ENCODE data around the gene CFAP299.

CFAP299 gene

DNA sequence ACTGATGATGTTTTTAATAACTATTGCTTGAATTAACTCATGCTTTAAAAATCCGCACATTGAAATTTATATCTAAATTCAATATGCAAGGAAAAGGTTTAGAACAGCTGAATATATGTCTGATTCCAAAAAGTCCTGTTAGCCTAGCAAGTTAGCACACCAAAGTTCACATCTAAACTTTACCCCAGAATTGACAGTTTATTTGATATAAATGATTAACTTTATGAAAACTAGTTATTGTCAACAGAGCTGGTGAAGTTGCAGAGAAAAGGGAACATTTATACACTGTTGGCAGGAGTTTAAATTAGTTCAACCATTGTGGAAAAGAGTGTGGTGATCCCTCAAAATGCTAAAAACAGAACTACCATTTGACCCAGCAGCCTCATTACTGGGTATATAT, 574.4 kb downstream of the CFAP299 start:
- Histone ChIP-seq H3K27me3 (replicated peaks; ENCODE audit: insufficient read depth, low read length) (no peaks in the 10 kb centered on the region), H3K4me1 (ENCODE audit: low read length) (no peaks in the 10 kb centered on the region), H3K4me3 (ENCODE audit: low read length) (no peak overlapping the region), H3F3A (ENCODE audit: insufficient read depth, low read length) (no peaks in the 10 kb centered on the region), H3K4me2 (ENCODE audit: low read depth, low read length) (no peak overlapping the region), H3K9me3 (replicated peaks; ENCODE audit: insufficient read depth, low read length) (no peaks in the 10 kb centered on the region), H3K9ac (ENCODE audit: low read length) (no peak overlapping the region), H2AFZ (ENCODE audit: low read length) (no peak overlapping the region), H3K79me2 (ENCODE audit: low read length) (no peaks in the 10 kb centered on the region), H3K36me3 (replicated peaks; ENCODE audit: insufficient read depth, low read length) (no peaks in the 10 kb centered on the region), H3K9me2 (replicated peaks; ENCODE audit: insufficient read depth, low read length) (no peaks in the 10 kb centered on the region), H4K20me1 (ENCODE audit: insufficient read depth, low read length) (no peaks in the 10 kb centered on the region), H3K27ac (ENCODE audit: low read length) (no peak overlapping the region)
- DNase-seq, result no peak
- TF ChIP-seq EZH2 (optimal IDR thresholded peaks at IDR 0.05; ENCODE audit: low read depth, low read length) (no peak), EZH2phosphoT487 (IDR thresholded peaks at IDR 0.05; ENCODE audit: low read length) (no peak)
- TF ChIP-seq, protein P1, sequence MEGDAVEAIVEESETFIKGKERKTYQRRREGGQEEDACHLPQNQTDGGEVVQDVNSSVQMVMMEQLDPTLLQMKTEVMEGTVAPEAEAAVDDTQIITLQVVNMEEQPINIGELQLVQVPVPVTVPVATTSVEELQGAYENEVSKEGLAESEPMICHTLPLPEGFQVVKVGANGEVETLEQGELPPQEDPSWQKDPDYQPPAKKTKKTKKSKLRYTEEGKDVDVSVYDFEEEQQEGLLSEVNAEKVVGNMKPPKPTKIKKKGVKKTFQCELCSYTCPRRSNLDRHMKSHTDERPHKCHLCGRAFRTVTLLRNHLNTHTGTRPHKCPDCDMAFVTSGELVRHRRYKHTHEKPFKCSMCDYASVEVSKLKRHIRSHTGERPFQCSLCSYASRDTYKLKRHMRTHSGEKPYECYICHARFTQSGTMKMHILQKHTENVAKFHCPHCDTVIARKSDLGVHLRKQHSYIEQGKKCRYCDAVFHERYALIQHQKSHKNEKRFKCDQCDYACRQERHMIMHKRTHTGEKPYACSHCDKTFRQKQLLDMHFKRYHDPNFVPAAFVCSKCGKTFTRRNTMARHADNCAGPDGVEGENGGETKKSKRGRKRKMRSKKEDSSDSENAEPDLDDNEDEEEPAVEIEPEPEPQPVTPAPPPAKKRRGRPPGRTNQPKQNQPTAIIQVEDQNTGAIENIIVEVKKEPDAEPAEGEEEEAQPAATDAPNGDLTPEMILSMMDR (IDR thresholded peaks at IDR 0.05; ENCODE audit: low read length), result no peak

DNA sequence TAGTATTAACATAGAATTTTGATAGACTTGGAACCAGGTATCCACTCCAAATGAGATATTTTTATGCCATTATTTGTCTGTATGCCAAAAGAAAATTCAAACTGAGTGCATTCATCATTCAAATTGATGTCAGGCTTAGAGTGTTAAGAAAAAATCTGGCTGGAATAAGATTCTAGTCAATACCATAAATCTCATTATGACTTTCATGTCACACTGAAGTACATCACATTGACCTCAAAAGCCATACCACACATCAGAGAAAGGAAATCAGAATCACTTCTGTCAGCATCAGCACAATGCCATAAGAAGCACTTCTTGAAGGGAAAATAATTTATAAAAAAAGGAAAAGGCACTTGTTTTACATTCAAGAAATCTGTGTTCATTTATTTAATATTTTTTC, 575.9 kb downstream of the CFAP299 start:
- Histone ChIP-seq H3K9me3 (replicated peaks; ENCODE audit: insufficient read depth, low read length) (no peaks in the 10 kb centered on the region), H3K4me3 (ENCODE audit: low read length) (no peak overlapping the region), H2AFZ (ENCODE audit: low read length) (no peak overlapping the region), H3K4me2 (ENCODE audit: low read depth, low read length) (no peak overlapping the region), H3K27ac (ENCODE audit: low read length) (no peak overlapping the region), H3K27me3 (replicated peaks; ENCODE audit: insufficient read depth, low read length) (no peaks in the 10 kb centered on the region), H3K4me1 (ENCODE audit: low read length) (no peaks in the 10 kb centered on the region), H3K36me3 (replicated peaks; ENCODE audit: insufficient read depth, low read length) (no peaks in the 10 kb centered on the region), H3K9me2 (replicated peaks; ENCODE audit: insufficient read depth, low read length) (no peaks in the 10 kb centered on the region), H3F3A (ENCODE audit: insufficient read depth, low read length) (no peaks in the 10 kb centered on the region), H3K79me2 (ENCODE audit: low read length) (no peaks in the 10 kb centered on the region), H4K20me1 (ENCODE audit: insufficient read depth, low read length) (no peaks in the 10 kb centered on the region), H3K9ac (ENCODE audit: low read length) (no peak overlapping the region)
- DNase-seq, result no peak
- TF ChIP-seq EZH2 (optimal IDR thresholded peaks at IDR 0.05; ENCODE audit: low read depth, low read length) (no peak), EZH2phosphoT487 (IDR thresholded peaks at IDR 0.05; ENCODE audit: low read length) (no peak)
- TF ChIP-seq, protein P1 (IDR thresholded peaks at IDR 0.05; ENCODE audit: low read length), result no peak

DNA sequence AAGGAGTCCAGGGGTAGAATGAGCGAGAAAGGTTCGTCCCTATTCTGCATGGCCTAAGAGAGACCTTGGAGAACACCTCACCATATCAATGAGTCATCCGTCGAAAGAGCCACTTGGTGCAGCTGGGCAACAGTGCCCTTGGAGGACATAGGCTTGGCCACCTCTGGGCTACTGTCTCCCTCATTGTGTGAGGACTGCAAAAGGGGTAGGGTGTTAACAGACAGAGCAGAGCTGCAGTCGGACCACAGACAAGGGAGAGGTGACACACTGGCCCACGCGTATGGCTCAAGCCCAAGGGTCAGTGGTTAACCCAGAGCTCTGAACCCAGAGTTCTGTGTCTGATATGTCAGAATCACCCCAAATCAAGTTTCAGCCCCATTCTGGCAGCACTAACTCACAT, 576.8 kb downstream of the CFAP299 start:
- DNase-seq, result no peak
- Histone ChIP-seq H3K9ac (ENCODE audit: low read length) (no peak overlapping the region), H4K20me1 (ENCODE audit: insufficient read depth, low read length) (no peaks in the 10 kb centered on the region), H3K9me2 (replicated peaks; ENCODE audit: insufficient read depth, low read length) (no peaks in the 10 kb centered on the region), H2AFZ (ENCODE audit: low read length) (no peak overlapping the region), H3K79me2 (ENCODE audit: low read length) (no peaks in the 10 kb centered on the region), H3F3A (ENCODE audit: insufficient read depth, low read length) (no peaks in the 10 kb centered on the region), H3K4me1 (ENCODE audit: low read length) (no peaks in the 10 kb centered on the region), H3K4me3 (ENCODE audit: low read length) (no peak overlapping the region), H3K36me3 (replicated peaks; ENCODE audit: insufficient read depth, low read length) (no peaks in the 10 kb centered on the region), H3K9me3 (replicated peaks; ENCODE audit: insufficient read depth, low read length) (no peaks in the 10 kb centered on the region), H3K27me3 (replicated peaks; ENCODE audit: insufficient read depth, low read length) (no peaks in the 10 kb centered on the region), H3K4me2 (ENCODE audit: low read depth, low read length) (no peak overlapping the region), H3K27ac (ENCODE audit: low read length) (no peak overlapping the region)
- TF ChIP-seq EZH2phosphoT487 (IDR thresholded peaks at IDR 0.05; ENCODE audit: low read length) (no peak), EZH2 (optimal IDR thresholded peaks at IDR 0.05; ENCODE audit: low read depth, low read length) (no peak)
- TF ChIP-seq, protein P1 (IDR thresholded peaks at IDR 0.05; ENCODE audit: low read length), result no peak

Measured in MM.1S (cell line).